NCI-H2107 treated with DMSO at 0.1 percent for 48 hours (cell line): ENCODE measurements around the gene MAP4K1.
A peak's percentile ranks its signal among the peaks of the same experiment; 100 is the strongest.
"Not testable (repeated sequence)": the region's sequence is repeated elsewhere in the genome, so short reads cannot be mapped to it uniquely, and the experiment has no call there.

Experiments
- DNase-seq: peaks from one replicate; lab custom pipeline; 2025; ENCODE audit not compliant: unreplicated experiment; lab: John Stamatoyannopoulos, UW

MAP4K1 gene

GRCh38 chr19:38653028-38653571, 35.3 kb upstream of the MAP4K1 start:
- no peak for DNase-seq

GRCh38 chr19:38650911-38651584, 33.3 kb upstream of the MAP4K1 start:
- no peak for DNase-seq

GRCh38 chr19:38650172-38650775, 32.5 kb upstream of the MAP4K1 start:
- no peak for DNase-seq

- no peak for DNase-seq
Observed at GRCh38 chr19:38649305-38650171, 31.8 kb upstream of the MAP4K1 start.

DNA sequence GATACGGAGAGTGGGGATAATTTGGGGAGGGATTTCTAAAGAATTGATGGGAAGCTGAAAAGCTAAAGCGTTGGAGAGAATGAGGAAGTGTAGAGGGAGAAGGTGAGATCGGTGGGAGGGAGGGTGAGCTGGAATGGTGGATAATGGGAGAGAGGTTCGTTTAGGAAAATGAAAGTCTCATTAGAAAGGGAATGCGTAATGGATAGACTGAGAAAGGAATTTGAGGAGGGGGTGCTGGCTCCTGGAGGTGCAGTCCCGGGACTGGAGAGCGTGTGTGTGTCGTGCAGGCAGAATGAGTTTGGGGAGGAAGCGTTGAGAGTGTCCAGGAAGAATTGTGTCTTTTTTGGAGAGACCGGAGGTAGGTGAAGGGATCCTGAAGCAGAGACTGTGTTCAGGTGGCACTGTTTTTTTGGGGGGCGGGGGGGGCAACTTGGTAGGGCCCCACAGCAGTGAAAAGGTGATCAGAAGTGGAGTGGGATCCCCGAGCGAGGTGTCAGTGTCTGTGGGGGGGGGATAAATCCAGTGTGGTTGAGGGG, 31.1 kb upstream of the MAP4K1 start:
- no peak for DNase-seq

DNA sequence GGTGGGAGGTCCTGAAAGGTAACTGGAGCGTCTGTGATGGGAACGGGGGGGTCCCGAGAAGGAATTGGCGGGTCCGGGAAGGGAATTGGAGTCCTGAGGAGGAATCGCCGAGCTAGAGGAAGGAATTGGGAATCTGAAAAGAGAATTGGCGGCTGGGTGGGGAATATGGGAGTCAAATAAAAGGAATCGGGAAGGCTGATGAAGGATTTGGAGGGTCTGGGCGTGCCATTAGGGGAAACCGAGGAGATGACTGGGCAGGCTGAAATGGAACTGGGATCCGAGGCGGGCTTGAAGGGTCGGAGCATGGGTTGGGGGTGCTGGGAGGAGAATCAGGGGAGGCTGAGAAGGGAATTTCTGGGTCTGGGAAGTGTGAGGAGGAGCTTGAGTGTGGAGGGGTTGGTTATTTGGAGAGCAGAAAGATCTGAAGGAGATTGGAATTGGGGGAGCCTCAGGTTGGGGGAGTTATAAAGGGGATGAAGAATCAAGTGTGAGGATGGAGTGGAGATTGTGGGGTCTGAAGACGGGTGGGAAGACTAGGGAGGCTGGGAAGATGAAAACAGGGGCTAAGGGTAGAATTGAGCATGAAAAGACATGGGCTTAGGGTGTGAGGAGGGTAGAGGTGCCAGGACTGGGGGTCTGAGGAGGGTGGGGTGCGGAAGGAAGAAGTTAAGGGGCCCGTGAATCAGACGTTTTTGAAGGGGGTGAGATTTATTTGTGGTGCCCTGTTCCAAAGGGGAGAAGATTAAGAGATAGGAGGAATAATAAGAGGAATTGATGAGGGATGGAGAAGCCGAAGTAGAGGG, 30.4 kb upstream of the MAP4K1 start:
- DNase-seq = no peak

- DNase-seq = peak; percentile 70
Observed at GRCh38 chr19:38647368-38647965, 29.7 kb upstream of the MAP4K1 start, which contains the start of gene ACTN4. Gene ACTN4 (plus strand): TSS chr19:38647649. CDS start chr19:38647746, 97 bp downstream.

DNA sequence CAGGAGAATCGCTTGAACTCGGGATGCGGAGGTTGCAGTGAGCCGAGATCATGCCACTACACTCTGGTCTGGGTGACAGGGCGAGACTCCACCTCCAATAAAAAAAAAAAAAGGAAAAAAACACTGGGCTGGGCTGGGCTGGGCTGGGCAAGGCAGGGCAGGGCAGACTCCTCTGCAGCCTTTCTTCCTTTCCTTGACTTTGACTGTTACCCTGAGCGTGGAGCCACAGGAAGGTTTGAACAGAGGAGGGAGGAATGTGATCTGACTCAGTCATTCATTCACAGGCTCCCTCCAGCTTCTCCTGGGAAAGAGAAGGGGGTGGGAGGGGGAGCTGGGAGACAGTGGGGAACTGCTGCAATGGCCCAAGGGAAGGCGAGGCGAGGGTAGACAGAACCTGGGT, 27.0 kb upstream of the MAP4K1 start:
- DNase-seq = no peak

GRCh38 chr19:38642176-38642575, 24.4 kb upstream of the MAP4K1 start:
- DNase-seq = no peak

DNA sequence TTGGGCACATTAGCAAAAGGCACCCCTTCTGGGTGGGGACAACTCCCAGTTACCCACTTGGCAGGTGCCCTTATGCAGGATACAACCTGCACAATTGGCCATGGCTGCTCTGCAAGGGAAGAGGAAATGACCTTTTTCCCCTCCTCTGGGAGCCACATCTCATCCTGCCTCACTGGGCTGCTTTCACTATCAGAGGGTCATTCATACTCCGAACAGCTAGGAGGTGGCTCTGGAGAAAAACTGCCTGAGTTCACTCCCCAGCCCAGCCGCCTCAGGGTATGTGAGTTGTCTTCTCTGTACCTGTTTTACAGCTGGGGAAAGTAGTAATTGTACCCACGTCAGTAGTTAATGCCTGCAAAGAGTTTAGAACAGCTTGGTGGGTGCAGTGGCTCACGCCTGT, 22.6 kb upstream of the MAP4K1 start:
- DNase-seq = no peak

DNA sequence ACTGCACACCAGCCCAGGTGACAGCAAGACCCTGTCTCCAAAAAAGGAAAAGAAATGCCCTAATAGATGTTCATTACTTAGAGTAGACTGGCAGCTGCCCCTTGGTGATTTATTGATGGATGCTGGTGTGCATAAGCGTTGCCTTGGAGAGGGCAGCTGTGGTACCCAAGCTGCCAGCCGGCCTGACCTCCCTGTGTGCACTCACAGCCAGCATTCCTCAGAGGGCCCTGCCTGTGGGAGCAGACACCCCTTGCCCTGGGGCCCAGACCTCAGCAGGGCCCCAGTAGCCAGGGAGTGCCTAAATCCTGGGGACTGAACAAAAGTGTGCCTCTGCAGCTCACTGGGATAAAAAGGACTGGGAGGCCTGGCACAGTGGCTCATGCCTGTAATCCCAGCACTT, 21.9 kb upstream of the MAP4K1 start:
- no peak for DNase-seq

GRCh38 chr19:38638461-38638860, 20.7 kb upstream of the MAP4K1 start:
- no peak for DNase-seq

- DNase-seq = no peak
Observed at GRCh38 chr19:38635483-38636399, 18.0 kb upstream of the MAP4K1 start.

DNA sequence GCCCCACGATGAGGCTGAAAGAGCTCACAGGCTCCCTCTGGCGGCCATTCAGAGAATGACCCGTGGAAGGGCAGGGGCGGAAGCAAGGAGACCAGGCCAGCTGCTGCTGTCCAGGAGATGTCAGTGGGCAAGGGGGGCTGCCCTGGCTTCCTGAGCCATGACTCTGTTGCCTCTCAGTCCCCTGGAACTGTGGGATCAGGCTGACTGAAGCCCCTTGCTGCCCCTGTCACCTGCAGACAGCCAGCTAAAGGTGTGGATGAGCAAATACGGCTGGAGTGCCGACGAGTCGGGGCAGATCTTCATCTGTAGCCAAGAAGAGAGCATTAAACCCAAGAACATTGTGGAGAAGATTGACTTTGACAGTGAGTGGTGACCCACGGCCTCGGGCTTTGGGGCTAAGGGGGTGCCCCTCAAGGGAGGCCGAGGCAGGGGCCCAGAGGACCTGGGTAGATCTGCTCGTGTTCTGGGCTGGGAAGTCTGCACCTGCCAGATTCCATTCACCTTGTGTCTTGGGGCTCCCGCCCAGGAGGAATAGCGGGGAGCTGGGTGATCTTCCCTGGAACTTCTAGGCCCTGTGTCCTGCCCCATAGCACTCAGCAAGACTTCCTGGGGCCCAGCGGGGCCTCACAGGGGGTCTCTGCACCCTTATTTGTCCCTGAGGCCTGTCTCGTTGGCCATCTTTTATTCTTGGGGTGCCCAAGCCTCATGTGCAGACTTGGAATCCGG, 17.2 kb upstream of the MAP4K1 start:
- DNase-seq = no peak

DNA sequence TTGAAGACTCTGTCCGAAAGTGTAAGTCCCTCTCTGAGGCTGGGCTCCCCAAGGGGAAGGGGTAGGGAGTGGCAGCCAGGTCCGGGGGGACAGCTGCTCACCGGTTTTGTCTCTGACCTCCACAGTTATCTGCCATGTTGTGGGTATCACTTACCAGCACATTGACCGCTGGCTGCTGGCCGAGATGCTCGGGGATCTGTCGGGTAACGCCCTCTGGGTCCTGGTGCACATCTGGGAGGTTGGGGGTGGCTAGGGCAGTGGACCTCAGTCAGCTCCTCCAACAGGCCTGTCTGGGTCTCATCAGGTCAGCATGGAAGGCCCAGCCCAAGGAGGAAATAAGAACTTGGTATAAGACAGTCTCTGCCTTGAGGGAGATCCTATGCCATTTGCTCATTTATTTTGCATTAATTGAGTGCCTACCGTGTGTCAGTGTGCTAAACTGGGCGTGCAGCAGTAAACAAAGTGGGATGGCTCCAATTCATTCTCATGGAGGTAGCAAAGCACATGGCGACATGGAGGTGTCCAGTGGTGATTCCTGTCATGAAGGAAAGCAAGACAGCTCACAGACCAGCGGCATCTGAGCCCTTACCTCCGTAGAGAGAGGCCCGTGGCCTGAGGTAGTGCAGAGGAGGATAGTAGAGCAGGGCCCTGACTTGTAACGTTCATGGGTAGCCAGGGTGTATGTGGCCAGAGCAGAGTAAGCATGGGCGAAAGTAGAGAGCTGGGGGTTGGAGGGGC, 14.9 kb upstream of the MAP4K1 start:
- no peak for DNase-seq

GRCh38 chr19:38631811-38632475, 14.2 kb upstream of the MAP4K1 start:
- DNase-seq = not testable (repeated sequence)

GRCh38 chr19:38631301-38631700, 13.5 kb upstream of the MAP4K1 start:
- not testable (repeated sequence) for DNase-seq
